HCT116 (cell line): ENCODE measurements around the gene BTBD6.

Experiments
- CTCF ChIP-seq, 3 experiments: fragments of 200-600 bp in 1 of 3; sonication (generic) in 1 of 3; IDR thresholded peaks in 2 of 3; conservative IDR thresholded peaks in 1 of 3; 2 replicates each; pipeline ENCODE4 v1.5.1; 2012 to 2017; ENCODE audit warnings: low read depth in 2 of 3, low read length in 2 of 3, antibody characterized with exemption in 1 of 3, borderline replicate concordance in 1 of 3, control low read depth in 1 of 3, mild to moderate bottlenecking in 1 of 3, mixed read lengths in 1 of 3, mixed run types in 1 of 3, moderate library complexity in 1 of 3; ENCODE audit not compliant: insufficient read depth in 1 of 3
- POLR2AphosphoS5 ChIP-seq: IDR thresholded peaks from 2 replicates; pipeline ENCODE4 v1.6.1; 2011; ENCODE audit warnings: mild to moderate bottlenecking, low read depth, low read length, moderate library complexity
- SP1 ChIP-seq: IDR thresholded peaks from 2 replicates; pipeline ENCODE4 v1.6.1; 2012; ENCODE audit warnings: low read depth

DNA sequence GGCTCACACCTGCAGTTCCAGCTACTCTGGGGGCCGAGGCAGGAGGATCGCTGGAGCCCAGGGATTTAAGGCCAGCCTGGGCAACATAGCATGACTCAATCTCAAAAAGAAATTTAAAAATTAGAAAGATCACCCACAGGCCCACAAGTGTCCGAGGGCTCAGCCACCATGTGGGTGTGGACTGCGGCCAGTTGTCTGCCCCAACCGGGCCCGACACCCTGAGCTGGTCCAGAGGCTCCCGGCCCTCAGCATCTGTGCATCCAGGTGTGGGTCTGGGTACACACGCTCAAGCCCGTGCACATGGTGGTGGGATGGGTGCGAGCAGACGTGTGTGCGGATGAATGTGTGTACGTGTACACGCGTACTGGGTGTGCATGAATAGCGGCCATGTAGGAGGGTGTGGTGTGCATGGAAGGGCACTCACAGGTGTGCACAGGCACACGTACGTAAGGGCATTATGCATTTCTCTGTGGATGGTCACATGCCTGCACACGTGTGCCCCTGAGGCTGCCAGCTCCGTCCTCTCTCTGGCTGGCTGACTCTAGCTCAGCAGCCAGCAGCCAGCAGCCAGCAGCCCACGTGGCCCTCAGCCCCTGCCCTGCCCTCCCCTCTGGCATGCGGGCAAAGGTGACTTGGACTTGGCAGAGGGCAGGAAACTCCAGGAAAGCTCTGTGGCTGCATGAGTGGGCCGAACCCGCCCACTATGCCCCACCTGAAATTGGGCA, 44.0 kb upstream of the BTBD6 start:
- TF ChIP-seq POLR2AphosphoS5 (no peak), CTCF (IDR thresholded peaks at IDR 0.05 in 2 of 3, conservative IDR thresholded peaks at IDR 0.05 in 1 of 3; ENCODE audit: borderline replicate concordance in 1 of 3, insufficient read depth in 1 of 3, low read depth in 2 of 3, low read length in 2 of 3) (no peak), SP1 (no peak)
